PC-3 (cell line): ENCODE data around the gene IRGC. TPM values are rescaled to one million over a fixed set of nuclear protein-coding genes. Genes with fewer than 3 reads are reported as not detected.

Experiments
- ATAC-seq: fragments of 200-7000 bp; cut with Tn5 transposase; 2 replicates; pipeline ENCODE4 v1.9.1; 2020; ENCODE audit warnings: mild to moderate bottlenecking, moderate library complexity
- BruUV-seq: library from RNA; stranded (reverse); fragments of 400-500 nt; replicated peaks from 2 replicates; lab custom pipeline; 2021; lab: Mats Ljungman, UMichigan
- CTCF ChIA-PET: fragments of 300-600 bp; sonication (Branson Sonifier 250); formaldehyde crosslinking; loops from one replicate; lab custom pipeline; 2022; ENCODE audit warnings: antibody characterized with exemption; lab: Charles Lee
- POLR2A ChIA-PET: fragments of 300-600 bp; sonication (Branson Sonifier 250); formaldehyde crosslinking; loops from one replicate; lab custom pipeline; 2022; ENCODE audit warnings: antibody characterized with exemption; ENCODE audit not compliant: unreplicated experiment; lab: Charles Lee
- DNase-seq: peaks from one replicate; pipeline ENCODE4 v3.0.0-alpha.2; 2015
- H2AFZ ChIP-seq: fragments of 300-600 bp; sonication (generic); 2 replicates; pipeline ENCODE4 v1.6.0; 2016; ENCODE audit warnings: antibody characterized with exemption, low read length
- H3F3A ChIP-seq: fragments of 300-600 bp; sonication (generic); one replicate; pipeline ENCODE4 v1.6.0; 2017; ENCODE audit warnings: antibody characterized with exemption, low read length, control low read depth, mild to moderate bottlenecking; ENCODE audit not compliant: unreplicated experiment
- H3K27ac ChIP-seq: fragments of 300-600 bp; sonication (generic); 2 replicates; pipeline ENCODE4 v1.5.1; 2016; ENCODE audit warnings: mild to moderate bottlenecking, low read length
- H3K27me3 ChIP-seq: fragments of 300-600 bp; sonication (generic); 2 replicates; pipeline ENCODE4 v1.6.1; 2016; ENCODE audit warnings: low read length, mixed read lengths
- H3K36me3 ChIP-seq: fragments of 300-600 bp; sonication (generic); 2 replicates; pipeline ENCODE4 v1.6.1; 2016; ENCODE audit warnings: low read depth, mixed run types, low read length, mixed read lengths
- H3K4me1 ChIP-seq: fragments of 300-600 bp; sonication (generic); 2 replicates; pipeline ENCODE4 v1.5.1; 2016; ENCODE audit warnings: low read length; ENCODE audit not compliant: insufficient read depth
- H3K4me2 ChIP-seq: fragments of 300-600 bp; sonication (generic); 2 replicates; pipeline ENCODE4 v1.6.0; 2016; ENCODE audit warnings: low read length
- H3K4me3 ChIP-seq: fragments of 300-600 bp; sonication (generic); 2 replicates; pipeline ENCODE4 v1.5.1; 2016; ENCODE audit warnings: mild to moderate bottlenecking, low read length, mixed read lengths
- H3K79me2 ChIP-seq: fragments of 300-600 bp; sonication (generic); 2 replicates; pipeline ENCODE4 v1.6.1; 2017; ENCODE audit warnings: low read length, mixed read lengths
- H3K9ac ChIP-seq: fragments of 300-600 bp; sonication (generic); 2 replicates; pipeline ENCODE4 v1.6.0; 2016; ENCODE audit warnings: mild to moderate bottlenecking, low read length
- H3K9me2 ChIP-seq: fragments of 300-600 bp; sonication (generic); replicated peaks from 2 replicates; pipeline ENCODE4 v1.6.1; 2016; ENCODE audit warnings: mixed run types, low read length, mixed read lengths
- H3K9me3 ChIP-seq: fragments of 300-600 bp; sonication (generic); 2 replicates; pipeline ENCODE4 v1.6.1; 2016; ENCODE audit warnings: low read length, mixed read lengths
- H4K20me1 ChIP-seq: fragments of 300-600 bp; sonication (generic); 2 replicates; pipeline ENCODE4 v1.6.1; 2016; ENCODE audit warnings: low read length, mixed read lengths
- EZH2 ChIP-seq: fragments of 300-600 bp; sonication (generic); IDR thresholded peaks from one replicate; pipeline ENCODE4 v1.6.1; 2017; ENCODE audit warnings: antibody characterized with exemption, mild to moderate bottlenecking, low read length; ENCODE audit not compliant: unreplicated experiment
- EZH2phosphoT487 ChIP-seq: fragments of 300-600 bp; sonication (generic); IDR thresholded peaks from 2 replicates; pipeline ENCODE4 v1.6.1; 2018; ENCODE audit warnings: mild to moderate bottlenecking, antibody characterized with exemption, low read length, borderline replicate concordance
- intact Hi-C: fragments of 100-400 bp; cut with micrococcal nuclease; formaldehyde crosslinking; loops from 2 replicates; pipeline ENCODE4 v1.9.0; 2023
- total RNA-seq: library from RNA; depleted of rRNA; stranded (reverse); fragments of >200 nt; gene quantifications from 2 replicates; pipeline ENCODE4 v1.2.3, GENCODE V29; 2014
- TF ChIP-seq, protein P1 (sequence below): fragments of 300-600 bp; sonication (generic); conservative IDR thresholded peaks from 2 replicates; pipeline ENCODE4 v1.5.1; 2017; ENCODE audit warnings: antibody characterized with exemption, low read depth, mild to moderate bottlenecking, low read length

The IRGC gene
- total RNA-seq, 1 experiment from 2014 or later = not detected

- BruUV-seq = no TSS peak
- Histone ChIP-seq H3K9me2 (no peaks in the 10 kb centered on the region), H2AFZ (no peak overlapping the region), H4K20me1 (no peaks in the 10 kb centered on the region), H3K4me2 (no peak overlapping the region), H3K27me3 (no peaks in the 10 kb centered on the region), H3F3A (no peaks in the 10 kb centered on the region), H3K4me1 (no peaks in the 10 kb centered on the region), H3K4me3 (no peak overlapping the region), H3K9me3 (no peaks in the 10 kb centered on the region), H3K36me3 (no peaks in the 10 kb centered on the region), H3K9ac (no peak overlapping the region), H3K79me2 (no peaks in the 10 kb centered on the region), H3K27ac (no peak overlapping the region)
- ChIA-PET CTCF (interaction anchor here (1.2 kb wide), 1 partner anchor 57 kb away, joined by 5 read pairs; no protein-coding TSS in a partner anchor), POLR2A (no interaction called here)
- intact Hi-C loops = no loop called here
- DNase-seq (no peak), ATAC-seq (no peak)
- TF ChIP-seq, protein P1, sequence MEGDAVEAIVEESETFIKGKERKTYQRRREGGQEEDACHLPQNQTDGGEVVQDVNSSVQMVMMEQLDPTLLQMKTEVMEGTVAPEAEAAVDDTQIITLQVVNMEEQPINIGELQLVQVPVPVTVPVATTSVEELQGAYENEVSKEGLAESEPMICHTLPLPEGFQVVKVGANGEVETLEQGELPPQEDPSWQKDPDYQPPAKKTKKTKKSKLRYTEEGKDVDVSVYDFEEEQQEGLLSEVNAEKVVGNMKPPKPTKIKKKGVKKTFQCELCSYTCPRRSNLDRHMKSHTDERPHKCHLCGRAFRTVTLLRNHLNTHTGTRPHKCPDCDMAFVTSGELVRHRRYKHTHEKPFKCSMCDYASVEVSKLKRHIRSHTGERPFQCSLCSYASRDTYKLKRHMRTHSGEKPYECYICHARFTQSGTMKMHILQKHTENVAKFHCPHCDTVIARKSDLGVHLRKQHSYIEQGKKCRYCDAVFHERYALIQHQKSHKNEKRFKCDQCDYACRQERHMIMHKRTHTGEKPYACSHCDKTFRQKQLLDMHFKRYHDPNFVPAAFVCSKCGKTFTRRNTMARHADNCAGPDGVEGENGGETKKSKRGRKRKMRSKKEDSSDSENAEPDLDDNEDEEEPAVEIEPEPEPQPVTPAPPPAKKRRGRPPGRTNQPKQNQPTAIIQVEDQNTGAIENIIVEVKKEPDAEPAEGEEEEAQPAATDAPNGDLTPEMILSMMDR = no peak
- TF ChIP-seq EZH2phosphoT487 = no peak
- TF ChIP-seq EZH2 = no peak
Observed at GRCh38 chr19:43724896-43725295, 9.0 kb downstream of the IRGC start.

GRCh38 chr19:43725468-43725867, 9.6 kb downstream of the IRGC start:
- DNase-seq (no peak), ATAC-seq (no peak)
- Histone ChIP-seq H3K9ac (no peak overlapping the region), H3K79me2 (no peaks in the 10 kb centered on the region), H3K36me3 (no peaks in the 10 kb centered on the region), H3K4me1 (no peaks in the 10 kb centered on the region), H3K4me2 (no peak overlapping the region), H3F3A (no peaks in the 10 kb centered on the region), H3K27me3 (no peaks in the 10 kb centered on the region), H3K9me2 (no peaks in the 10 kb centered on the region), H3K4me3 (no peak overlapping the region), H2AFZ (no peak overlapping the region), H3K9me3 (no peaks in the 10 kb centered on the region), H4K20me1 (no peaks in the 10 kb centered on the region), H3K27ac (no peak overlapping the region)
- ChIA-PET CTCF (no interaction called here), POLR2A (no interaction called here)
- BruUV-seq = no TSS peak
- intact Hi-C loops = no loop called here
- TF ChIP-seq EZH2 = no peak

DNA sequence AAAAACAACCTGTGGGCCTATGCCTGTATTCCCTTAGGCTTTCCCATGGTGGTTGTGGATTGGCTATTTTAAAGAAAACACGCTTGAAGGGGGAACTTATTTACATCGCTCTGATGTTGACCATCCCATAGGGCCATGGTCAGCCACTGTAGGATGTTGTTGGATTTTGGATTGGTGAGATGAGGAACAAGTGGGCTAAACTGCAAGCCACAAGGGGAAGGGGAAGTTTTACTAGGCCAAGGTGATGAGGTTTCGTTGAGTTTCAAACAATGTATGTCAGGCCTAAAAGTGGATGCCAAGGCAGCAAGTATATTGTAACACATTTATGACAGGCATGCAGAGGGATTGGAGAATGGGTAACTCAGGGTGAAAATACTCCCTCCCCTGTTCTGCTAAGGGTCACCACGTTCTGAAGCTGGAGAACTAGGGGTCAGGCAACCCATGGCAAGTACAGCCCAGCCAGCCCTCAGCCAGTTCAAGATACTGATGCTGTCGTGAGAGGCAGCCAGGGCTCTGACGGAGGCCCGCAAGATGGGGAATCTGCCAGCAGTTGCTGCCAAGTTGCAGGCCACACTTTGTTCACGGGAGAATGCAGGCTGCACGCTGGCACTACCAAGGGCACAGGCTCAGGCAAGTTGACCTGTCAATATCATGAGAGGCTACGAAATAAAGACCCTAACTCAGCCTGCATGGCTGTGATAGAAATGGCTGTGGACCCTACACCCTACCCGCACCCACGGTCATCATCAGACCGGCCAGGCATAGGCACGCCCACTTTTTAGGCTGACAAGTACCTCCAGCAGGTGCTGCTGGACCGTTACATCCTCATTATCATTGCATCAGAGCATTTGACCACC, 11.1 kb downstream of the IRGC start:
- no peak for DNase-seq
- Histone ChIP-seq H3K9me3 (no peaks in the 10 kb centered on the region), H4K20me1 (no peaks in the 10 kb centered on the region), H3F3A (no peaks in the 10 kb centered on the region), H3K4me1 (no peaks in the 10 kb centered on the region), H3K27me3 (no peaks in the 10 kb centered on the region), H3K36me3 (peaks cover 9% of the 10 kb centered on the region; the same call in 1 of the 2 replicates), H3K4me2 (no peak overlapping the region), H3K4me3 (no peak overlapping the region), H2AFZ (no peak overlapping the region), H3K79me2 (no peaks in the 10 kb centered on the region), H3K9ac (no peak overlapping the region), H3K27ac (no peak overlapping the region), H3K9me2 (no peaks in the 10 kb centered on the region)
- ChIA-PET CTCF (interaction anchor here (0.6 kb wide), 1 partner anchor 131 kb away, joined by 3 read pairs; the partner anchor contains the start of gene IRGQ), POLR2A (no interaction called here)
- ATAC-seq = no peak
- intact Hi-C loops = no loop called here
- BruUV-seq = no TSS peak
- no peak for TF ChIP-seq EZH2
- TF ChIP-seq, protein P1 = no peak
- TF ChIP-seq EZH2phosphoT487 = no peak
